Measurements from ENCODE around the gene FBXO27. TPM values are rescaled to one million over a fixed set of nuclear protein-coding genes. Genes with fewer than 3 reads are reported as not detected.
"Not testable (repeated sequence)": the region's sequence is repeated elsewhere in the genome, so short reads cannot be mapped to it uniquely, and the experiment has no call there.

The FBXO27 gene
- total RNA-seq, 1 donor from 2014 or later = 0.24 TPM

GRCh38 chr19:38989066-38989605 is 43.2 kb downstream of the FBXO27 start:
- POLR2A ChIA-PET = no interaction called here
- no peak for TF ChIP-seq CTCF (IDR thresholded peaks at IDR 0.05)
- intact Hi-C loops (cut with micrococcal nuclease) = no loop called here

GRCh38 chr19:38988627-38989026 is 43.7 kb downstream of the FBXO27 start:
- H3K4me1 Mint-ChIP-seq; H3K36me3 Mint-ChIP-seq (ENCODE audit: low read depth); DNase-seq; CTCF ChIA-PET; intact Hi-C loops (cut with micrococcal nuclease); H3K9me3 Mint-ChIP-seq; ATAC-seq (ENCODE audit: low read depth); H3K4me3 Mint-ChIP-seq; H3K27ac Mint-ChIP-seq; POLR2A ChIA-PET: not testable (repeated sequence)
- peaks cover 19% of the 10 kb centered on the region for H3K27me3 Mint-ChIP-seq

More at GRCh38 chr19:38989066-38989605, 43.2 kb downstream of the FBXO27 start:
- Mint-ChIP-seq H3K27me3 (peaks cover 19% of the 10 kb centered on the region), H3K27ac (no peak overlapping the region), H3K9me3 (peaks cover 8% of the 10 kb centered on the region), H3K4me1 (no peaks in the 10 kb centered on the region), H3K36me3 (ENCODE audit: low read depth) (no peaks in the 10 kb centered on the region), H3K4me3 (no peak overlapping the region)
- CTCF ChIA-PET = no interaction called here
- DNase-seq = no peak
- ATAC-seq (ENCODE audit: low read depth) = no peak

- peaks cover 13% of the 10 kb centered on the region for H3K27me3 Mint-ChIP-seq
- intact Hi-C loops (cut with micrococcal nuclease); POLR2A ChIA-PET: not testable (repeated sequence)
Measured at GRCh38 chr19:38987745-38988144, 44.6 kb downstream of the FBXO27 start.

GRCh38 chr19:38985262-38985661 is 47.1 kb downstream of the FBXO27 start:
- no peak for ATAC-seq (ENCODE audit: low read depth)
- ChIA-PET CTCF (no interaction called here), POLR2A (no interaction called here)
- H3K27ac Mint-ChIP-seq = no peak overlapping the region
- intact Hi-C loops (cut with micrococcal nuclease) = no loop called here
- H3K9me3 Mint-ChIP-seq = peaks cover 8% of the 10 kb centered on the region
- no peaks in the 10 kb centered on the region for H3K36me3 Mint-ChIP-seq (ENCODE audit: low read depth)
- no peak overlapping the region for H3K4me3 Mint-ChIP-seq
- no peak for DNase-seq
- no peak for TF ChIP-seq CTCF (IDR thresholded peaks at IDR 0.05)
- peaks cover 11% of the 10 kb centered on the region for H3K27me3 Mint-ChIP-seq
- H3K4me1 Mint-ChIP-seq = no peaks in the 10 kb centered on the region

More at GRCh38 chr19:38987745-38988144, 44.6 kb downstream of the FBXO27 start:
- H3K27ac Mint-ChIP-seq; H3K4me3 Mint-ChIP-seq; H3K4me1 Mint-ChIP-seq; DNase-seq; CTCF ChIA-PET; ATAC-seq (ENCODE audit: low read depth); H3K9me3 Mint-ChIP-seq; H3K36me3 Mint-ChIP-seq (ENCODE audit: low read depth): not testable (repeated sequence)

GRCh38 chr19:38980583-38981374 is 51.6 kb downstream of the FBXO27 start:
- Mint-ChIP-seq H3K9me3 (peaks cover 8% of the 10 kb centered on the region), H3K27ac (no peak overlapping the region), H3K27me3 (peaks cover 32% of the 10 kb centered on the region), H3K4me1 (peaks cover 7% of the 10 kb centered on the region), H3K36me3 (ENCODE audit: low read depth) (no peaks in the 10 kb centered on the region), H3K4me3 (no peak overlapping the region)
- ATAC-seq (ENCODE audit: low read depth) = no peak
- CTCF ChIA-PET = no interaction called here
- intact Hi-C loops (cut with micrococcal nuclease) = no loop called here
- DNase-seq = no peak
- no peak for TF ChIP-seq CTCF (IDR thresholded peaks at IDR 0.05)
- POLR2A ChIA-PET = no interaction called here

- no peak for TF ChIP-seq CTCF (IDR thresholded peaks at IDR 0.05)
- ATAC-seq (ENCODE audit: low read depth) = no peak
- no peak overlapping the region for H3K4me3 Mint-ChIP-seq
- H3K4me1 Mint-ChIP-seq = peaks cover 11% of the 10 kb centered on the region
- ChIA-PET POLR2A (no interaction called here), CTCF (no interaction called here)
- H3K9me3 Mint-ChIP-seq = peaks cover 5% of the 10 kb centered on the region
- no peak for DNase-seq
- H3K27ac Mint-ChIP-seq = no peak overlapping the region
- peaks cover 36% of the 10 kb centered on the region for H3K27me3 Mint-ChIP-seq
- intact Hi-C loops (cut with micrococcal nuclease) = no loop called here
- H3K36me3 Mint-ChIP-seq (ENCODE audit: low read depth) = no peaks in the 10 kb centered on the region
Measured at GRCh38 chr19:38979812-38980211, 52.5 kb downstream of the FBXO27 start.
